CD14-positive monocyte (primary cell): ENCODE results near the gene TPST1. TPM values are rescaled to one million over a fixed set of nuclear protein-coding genes. Genes with fewer than 3 reads are reported as not detected.

ENCODE experiments used
- DNase-seq, 3 donors: peaks; one replicate each; pipeline ENCODE4 v3.0.0-alpha.2; 2011 to 2022
- H2AFZ ChIP-seq: 2 replicates; pipeline ENCODE4 v1.6.0; 2012; ENCODE audit warnings: mild to moderate bottlenecking, low read depth, low read length, inconsistent platforms; ENCODE audit not compliant: insufficient read depth, poor library complexity, severe bottlenecking
- H3K27ac ChIP-seq, 2 donors: 1 replicate in 1 of 2; 2 replicates in 1 of 2; pipeline ENCODE4 v1.5.1; 2012 to 2013; ENCODE audit warnings: low read length in 2 of 2, control low read depth in 1 of 2, inconsistent platforms in 1 of 2, low read depth in 1 of 2, mild to moderate bottlenecking in 1 of 2
- H3K27me3 ChIP-seq, 2 donors: one replicate each; pipeline versions ENCODE4 v1.6.0 to v1.6.1; 2011 to 2013; ENCODE audit warnings: low read length in 2 of 2; ENCODE audit not compliant: control insufficient read depth in 2 of 2, insufficient read depth in 2 of 2
- H3K36me3 ChIP-seq, 2 donors: replicated peaks in 1 of 2; 1 replicate in 1 of 2; 2 replicates in 1 of 2; pipeline versions ENCODE4 v1.5.1 to v1.6.1; 2012 to 2013; ENCODE audit warnings: low read length in 2 of 2, control low read depth in 1 of 2, inconsistent platforms in 1 of 2, mild to moderate bottlenecking in 1 of 2; ENCODE audit not compliant: insufficient read depth in 2 of 2, control insufficient read depth in 1 of 2
- H3K4me1 ChIP-seq, 2 donors: 1 replicate in 1 of 2; 2 replicates in 1 of 2; pipeline versions ENCODE4 v1.5.1 to v1.6.1; 2012 to 2013; ENCODE audit warnings: low read length in 2 of 2, control low read depth in 1 of 2, inconsistent platforms in 1 of 2, mild to moderate bottlenecking in 1 of 2, moderate library complexity in 1 of 2; ENCODE audit not compliant: insufficient read depth in 2 of 2, control insufficient read depth in 1 of 2
- H3K4me2 ChIP-seq: replicated peaks from 2 replicates; pipeline ENCODE3; 2012; ENCODE audit warnings: low read length, moderate library complexity, mild to moderate bottlenecking; ENCODE audit not compliant: poor library complexity, severe bottlenecking; ENCODE audit errors: extremely low read depth
- H3K4me3 ChIP-seq, 3 experiments: fragments of 200-600 bp in 1 of 3; sonication (generic) in 1 of 3; replicated peaks in 1 of 3; 1 replicate in 2 of 3; 2 replicates in 1 of 3; pipeline ENCODE4 v1.5.1; 2011 to 2013; ENCODE audit warnings: low read length in 3 of 3, mild to moderate bottlenecking in 3 of 3, control low read depth in 2 of 3, low read depth in 2 of 3, inconsistent platforms in 1 of 3, moderate library complexity in 1 of 3
- H3K79me2 ChIP-seq: 2 replicates; pipeline ENCODE4 v1.6.0; 2012; ENCODE audit warnings: mild to moderate bottlenecking, control low read depth, inconsistent platforms, low read length, moderate library complexity; ENCODE audit not compliant: insufficient read depth
- H3K9ac ChIP-seq: 2 replicates; pipeline ENCODE4 v1.6.0; 2017; ENCODE audit warnings: low read length, mild to moderate bottlenecking; ENCODE audit not compliant: insufficient read depth, poor library complexity, severe bottlenecking
- H3K9me3 ChIP-seq, 2 donors: replicated peaks in 1 of 2; 1 replicate in 1 of 2; 2 replicates in 1 of 2; pipeline versions ENCODE4 v1.5.1 to v1.6.1; 2012 to 2013; ENCODE audit warnings: low read length in 2 of 2, control low read depth in 1 of 2; ENCODE audit not compliant: control insufficient read depth in 1 of 2, insufficient read depth in 1 of 2
- H4K20me1 ChIP-seq: 2 replicates; pipeline ENCODE4 v1.6.0; 2012; ENCODE audit warnings: mild to moderate bottlenecking, low read length, control low read depth, moderate library complexity; ENCODE audit not compliant: insufficient read depth
- H3K27ac Mint-ChIP-seq, 7 donors: one replicate each; pipeline ENCODE4 v1.8.0; 2020; ENCODE audit warnings: mild to moderate bottlenecking in 7 of 7, mixed read lengths in 7 of 7, moderate library complexity in 6 of 7, inconsistent platforms in 2 of 7
- H3K27me3 Mint-ChIP-seq, 3 donors: one replicate each; pipeline ENCODE4 v1.8.0; 2021 to 2022; ENCODE audit warnings: low read depth in 3 of 3, mild to moderate bottlenecking in 3 of 3, mixed read lengths in 3 of 3, moderate library complexity in 3 of 3, inconsistent platforms in 1 of 3
- H3K36me3 Mint-ChIP-seq, 2 donors: one replicate each; pipeline ENCODE4 v1.8.0; 2020; ENCODE audit warnings: mixed read lengths in 2 of 2, inconsistent platforms in 1 of 2, mild to moderate bottlenecking in 1 of 2
- H3K4me1 Mint-ChIP-seq: one replicate; pipeline ENCODE4 v1.8.0; 2020; ENCODE audit warnings: mild to moderate bottlenecking, mixed read lengths
- H3K4me3 Mint-ChIP-seq, 2 donors: one replicate each; pipeline ENCODE4 v1.8.0; 2020; ENCODE audit warnings: mild to moderate bottlenecking in 2 of 2, mixed read lengths in 2 of 2, moderate library complexity in 1 of 2
- H3K9me3 Mint-ChIP-seq, 7 donors: one replicate each; pipeline ENCODE4 v1.8.0; 2020 to 2022; ENCODE audit warnings: mixed read lengths in 7 of 7, mild to moderate bottlenecking in 6 of 7, moderate library complexity in 6 of 7, inconsistent platforms in 2 of 7
- WGBS: methylation state at CpG from one replicate; pipeline ENCODE4 v1.1.5; 2013; ENCODE audit warnings: missing lambda C conversion rate; ENCODE audit not compliant: insufficient coverage; 5-methylcytosine and 5-hydroxymethylcytosine counted together
- intact Hi-C, 2 donors: fragments of 100-400 bp; cut with micrococcal nuclease; formaldehyde crosslinking; loops; one replicate each; pipeline versions ENCODE4 v1.15.0 to v1.15.1; 2023
- polyA plus RNA-seq, 3 donors: library from polyadenylated mRNA; depleted of rRNA in 1 of 3; unstranded in 2 of 3; stranded (reverse) in 1 of 3; fragments of 300-500 nt in 2 of 3; fragments of >200 nt in 1 of 3; fragmentation: Illumina TruSeq in 2 of 3; gene quantifications; 1 replicate in 2 of 3; 2 replicates in 1 of 3; pipeline ENCODE4 v1.2.3, GENCODE V29; 2012 to 2021
- TF ChIP-seq, protein P1 (sequence below): fragments of 200-600 bp; IDR thresholded peaks from one replicate; pipeline ENCODE4 v1.8.0; 2022; ENCODE audit warnings: antibody characterized with exemption, mild to moderate bottlenecking

TPST1 gene
- polyA plus RNA-seq, 3 donors, result 0.54 to 4.8 (median 4.2) TPM

DNA sequence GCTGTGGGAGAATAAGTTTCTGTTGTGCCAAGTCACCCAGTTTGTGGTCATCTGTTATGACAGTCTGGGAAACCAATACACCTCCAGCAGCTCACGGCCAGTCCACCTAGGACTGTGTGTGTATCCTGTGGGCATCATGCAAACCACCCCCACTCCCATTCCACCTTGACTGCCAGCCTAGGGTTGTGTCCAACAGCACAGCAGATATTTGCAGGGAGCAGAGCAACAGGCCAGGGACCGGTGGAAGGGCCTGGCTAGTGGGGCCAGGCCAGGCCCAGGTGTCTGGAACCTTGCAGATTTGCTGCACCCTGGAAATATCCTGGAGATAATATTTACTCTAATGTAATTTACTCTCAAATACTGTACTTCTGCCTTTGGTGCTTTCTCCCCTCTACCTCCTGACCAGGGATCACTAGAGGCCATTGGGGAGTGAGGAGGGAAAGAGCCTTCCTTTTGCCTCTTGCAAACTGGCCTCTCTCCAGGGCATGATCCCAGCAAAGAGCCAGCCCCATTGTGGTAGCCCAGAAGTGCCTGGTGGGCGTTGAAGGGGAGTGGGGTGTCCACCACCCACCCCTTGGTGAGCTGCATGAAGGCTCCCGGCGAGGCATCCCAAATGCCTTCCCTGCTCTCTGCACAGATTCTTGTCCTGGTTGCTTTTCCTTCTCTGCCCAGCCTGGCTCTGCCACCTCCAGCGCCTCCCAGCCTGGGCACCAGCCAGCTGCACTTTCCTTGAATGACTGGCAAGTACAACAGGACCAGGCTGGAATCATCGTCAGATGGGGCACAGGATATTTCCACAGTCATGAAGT lies 15.2 kb upstream of the TPST1 start:
- Mint-ChIP-seq H3K4me3 (no peak overlapping the region), H3K36me3 (no peaks in the 10 kb centered on the region), H3K27me3 (peaks cover 1 to 12% (median 3%) of the 10 kb centered on the region in 3 donors), H3K9me3 (peaks cover 2 to 21% (median 11%) of the 10 kb centered on the region in 7 donors), H3K27ac (no peak overlapping the region), H3K4me1 (peaks cover 2% of the 10 kb centered on the region)
- Histone ChIP-seq H3K4me3 (no peak overlapping the region), H3K4me2 (no peak overlapping the region), H3K4me1 (no peaks in the 10 kb centered on the region), H4K20me1 (no peaks in the 10 kb centered on the region), H3K36me3 (no peaks in the 10 kb centered on the region), H3K9ac (no peak overlapping the region), H3K27ac (no peak overlapping the region), H3K27me3 (no peaks in the 10 kb centered on the region), H2AFZ (no peak overlapping the region), H3K79me2 (no peaks in the 10 kb centered on the region), H3K9me3 (peaks cover 0 to 9% of the 10 kb centered on the region in 2 donors)
- WGBS, result 93% methylated on average over 4 of the region's 7 CpGs
- DNase-seq, result no peak
- TF ChIP-seq, protein P1, sequence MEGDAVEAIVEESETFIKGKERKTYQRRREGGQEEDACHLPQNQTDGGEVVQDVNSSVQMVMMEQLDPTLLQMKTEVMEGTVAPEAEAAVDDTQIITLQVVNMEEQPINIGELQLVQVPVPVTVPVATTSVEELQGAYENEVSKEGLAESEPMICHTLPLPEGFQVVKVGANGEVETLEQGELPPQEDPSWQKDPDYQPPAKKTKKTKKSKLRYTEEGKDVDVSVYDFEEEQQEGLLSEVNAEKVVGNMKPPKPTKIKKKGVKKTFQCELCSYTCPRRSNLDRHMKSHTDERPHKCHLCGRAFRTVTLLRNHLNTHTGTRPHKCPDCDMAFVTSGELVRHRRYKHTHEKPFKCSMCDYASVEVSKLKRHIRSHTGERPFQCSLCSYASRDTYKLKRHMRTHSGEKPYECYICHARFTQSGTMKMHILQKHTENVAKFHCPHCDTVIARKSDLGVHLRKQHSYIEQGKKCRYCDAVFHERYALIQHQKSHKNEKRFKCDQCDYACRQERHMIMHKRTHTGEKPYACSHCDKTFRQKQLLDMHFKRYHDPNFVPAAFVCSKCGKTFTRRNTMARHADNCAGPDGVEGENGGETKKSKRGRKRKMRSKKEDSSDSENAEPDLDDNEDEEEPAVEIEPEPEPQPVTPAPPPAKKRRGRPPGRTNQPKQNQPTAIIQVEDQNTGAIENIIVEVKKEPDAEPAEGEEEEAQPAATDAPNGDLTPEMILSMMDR, result no peak
- intact Hi-C loops, result no loop called here

GRCh38 chr7:66190504-66190857 lies 14.7 kb upstream of the TPST1 start:
- Histone ChIP-seq H3K4me2 (no peak overlapping the region), H3K79me2 (no peaks in the 10 kb centered on the region), H3K9me3 (peaks cover 0 to 8% of the 10 kb centered on the region in 2 donors), H3K4me3 (no peak overlapping the region), H3K27ac (no peak overlapping the region), H2AFZ (no peak overlapping the region), H3K9ac (no peak overlapping the region), H3K36me3 (no peaks in the 10 kb centered on the region), H3K27me3 (no peaks in the 10 kb centered on the region), H3K4me1 (no peaks in the 10 kb centered on the region), H4K20me1 (no peaks in the 10 kb centered on the region)
- WGBS, result no CpG with 5 or more reads among the region's 5 CpGs
- H3K4me3 Mint-ChIP-seq, result no peak overlapping the region
- peaks cover 2% of the 10 kb centered on the region for H3K4me1 Mint-ChIP-seq
- DNase-seq, result no peak
- no peaks in the 10 kb centered on the region for H3K36me3 Mint-ChIP-seq
- intact Hi-C loops, result no loop called here
- TF ChIP-seq, protein P1, result no peak
- peaks cover 2 to 19% (median 10%) of the 10 kb centered on the region in 7 donors for H3K9me3 Mint-ChIP-seq
- peaks cover 1 to 9% (median 3%) of the 10 kb centered on the region in 3 donors for H3K27me3 Mint-ChIP-seq
- peak overlapping the region in 1 of 7 donors; percentile 21 for H3K27ac Mint-ChIP-seq
